Psoas muscle (tissue), 8 donors: ENCODE results near the gene ITLN2. TPM values are rescaled to one million over a fixed set of nuclear protein-coding genes. Genes with fewer than 3 reads are reported as not detected.

Source experiments
- ATAC-seq, 4 donors: fragments of 200-7000 bp; cut with Tn5 transposase; one replicate each; pipeline ENCODE4 v1.9.1; 2020; ENCODE audit warnings: moderate library complexity in 3 of 4, mild to moderate bottlenecking in 2 of 4
- DNase-seq, 2 donors: peaks; one replicate each; pipeline ENCODE4 v3.0.0-alpha.2; 2020
- H3K27ac ChIP-seq: fragments of 200-600 bp; one replicate; pipeline ENCODE4 v1.8.0; 2022
- H3K27me3 ChIP-seq, 3 donors: fragments of 200-600 bp in 1 of 3; one replicate each; pipeline versions ENCODE4 v1.6.1 to v1.8.0; 2013 to 2022; ENCODE audit warnings: low read length in 2 of 3, mild to moderate bottlenecking in 2 of 3, moderate library complexity in 1 of 3; ENCODE audit not compliant: insufficient read depth in 3 of 3
- H3K36me3 ChIP-seq, 2 donors: fragments of 200-600 bp in 1 of 2; one replicate each; pipeline versions ENCODE4 v1.6.1 to v1.8.0; 2013 to 2022; ENCODE audit warnings: low read depth in 1 of 2, mild to moderate bottlenecking in 1 of 2, moderate library complexity in 1 of 2; ENCODE audit not compliant: insufficient read depth in 1 of 2
- H3K4me1 ChIP-seq: fragments of 200-600 bp; one replicate; pipeline ENCODE4 v1.8.0; 2022
- H3K4me3 ChIP-seq: fragments of 200-600 bp; one replicate; pipeline ENCODE4 v1.8.0; 2022; ENCODE audit warnings: mild to moderate bottlenecking
- H3K9me3 ChIP-seq: fragments of 200-600 bp; one replicate; pipeline ENCODE4 v1.8.0; 2022
- CTCF ChIP-seq: fragments of 200-600 bp; IDR thresholded peaks from one replicate; pipeline ENCODE4 v1.8.0; 2022; ENCODE audit warnings: antibody characterized with exemption
- WGBS, 3 donors: extraction: QIAGEN DNeasy Blood & Tissue Kit; methylation state at CpG; one replicate each; pipeline versions ENCODE4 v1.1.6 to v1.1.7; 2013; 5-methylcytosine and 5-hydroxymethylcytosine counted together
- intact Hi-C, 2 donors: fragments of 100-400 bp; cut with DNase I; formaldehyde crosslinking; loops; one replicate each; pipeline versions ENCODE4 v1.11.0 to v1.14.2; 2022
- polyA plus RNA-seq, 3 donors: library from polyadenylated mRNA; stranded (reverse); fragments of 200-250 nt; gene quantifications; one replicate each; pipeline ENCODE4 v1.2.3, GENCODE V29; 2013
- total RNA-seq, 4 donors: library from RNA; stranded (reverse); fragmentation: NEBNext Ultra II Directional in 2 of 4; extraction: Animal tissue kit (Norgen Biotek cat#: 25700) in 2 of 4; gene quantifications; one replicate each; pipeline versions ENCODE4 v1.2.1 to v1.2.4, GENCODE V29; 2021 to 2023
- donor health status: healthy with polysubstance abuse.
- donor health status: DM: no; HTN: no; CAD: no; lungs with moderate emphysema.
- donor health status: Bipolar disorder and iron deficiency.
- donor health status: healthy.
- donor health status: DM: yes; HTN: yes; CAD: no.
- donor health status: DM: no; HTN: no; CAD: no.
- donor health status: DM: no; HTN: no; CAD: no.
- donor health status: DM: yes; HTN: yes; CAD: no.

The ITLN2 gene
- total and polyA plus RNA-seq, 7 donors = not detected

- Histone ChIP-seq H3K4me3 (no peak overlapping the region), H3K27me3 (no peaks in the 10 kb centered on the region), H3K4me1 (no peaks in the 10 kb centered on the region), H3K27ac (no peak overlapping the region), H3K36me3 (no peaks in the 10 kb centered on the region), H3K9me3 (no peaks in the 10 kb centered on the region)
- ATAC-seq = no peak
- intact Hi-C loops = no loop called here
- no peak for DNase-seq
- TF ChIP-seq CTCF = no peak
- 71 to 81% (median 76%) methylated on average over 7 of the region's 7 CpGs for WGBS, 3 donors
Measured at GRCh38 chr1:160911441-160911840, 43.2 kb downstream of the ITLN2 start.

GRCh38 chr1:160910170-160910750 is 44.3 kb downstream of the ITLN2 start:
- no peak overlapping the region for H3K27ac ChIP-seq
- H3K27me3 ChIP-seq = no peaks in the 10 kb centered on the region
- H3K36me3 ChIP-seq = no peaks in the 10 kb centered on the region
- WGBS, 3 donors = 66 to 74% (median 68%) methylated on average over 6 of the region's 6 CpGs
- TF ChIP-seq CTCF = no peak
- ATAC-seq = no peak
- intact Hi-C loops = no loop called here
- H3K4me3 ChIP-seq = no peak overlapping the region
- H3K9me3 ChIP-seq = no peaks in the 10 kb centered on the region
- no peaks in the 10 kb centered on the region for H3K4me1 ChIP-seq
- DNase-seq = no peak

- no peak for TF ChIP-seq CTCF
- WGBS, 3 donors = 49 to 69% (median 56%) methylated on average over 7 of the region's 7 CpGs
- Histone ChIP-seq H3K9me3 (no peaks in the 10 kb centered on the region), H3K4me1 (no peaks in the 10 kb centered on the region), H3K27ac (no peak overlapping the region), H3K27me3 (no peaks in the 10 kb centered on the region), H3K4me3 (no peak overlapping the region), H3K36me3 (no peaks in the 10 kb centered on the region)
- DNase-seq (no peak), ATAC-seq (no peak)
- intact Hi-C loops = no loop called here
Measured at GRCh38 chr1:160907976-160908375, 46.6 kb downstream of the ITLN2 start.

- DNase-seq (no peak), ATAC-seq (no peak)
- 69 to 82% (median 72%) methylated on average over 4 of the region's 4 CpGs for WGBS, 3 donors
- Histone ChIP-seq H3K36me3 (no peaks in the 10 kb centered on the region), H3K27ac (no peak overlapping the region), H3K27me3 (no peaks in the 10 kb centered on the region), H3K4me3 (no peak overlapping the region), H3K9me3 (no peaks in the 10 kb centered on the region), H3K4me1 (no peaks in the 10 kb centered on the region)
- intact Hi-C loops = no loop called here
- no peak for TF ChIP-seq CTCF
Measured at GRCh38 chr1:160905617-160905989, 49.0 kb downstream of the ITLN2 start.
